PFSK-1 (cell line): ENCODE measurements around the gene TELO2.

Experiments
- REST ChIP-seq, 2 experiments: IDR thresholded peaks; 2 replicates each; pipeline versions ENCODE4 v1.6.1 to v1.8.0; 2011 to 2012; ENCODE audit warnings: low read depth in 2 of 2, low read length in 2 of 2, control low read depth in 1 of 2, inconsistent platforms in 1 of 2, mild to moderate bottlenecking in 1 of 2, moderate library complexity in 1 of 2; ENCODE audit not compliant: insufficient read depth in 1 of 2
- TAF1 ChIP-seq: IDR thresholded peaks from 2 replicates; pipeline ENCODE4 v1.6.1; 2012; ENCODE audit warnings: low read length, control low read depth, borderline replicate concordance; ENCODE audit not compliant: insufficient read depth

- TF ChIP-seq TAF1 (no peak), REST (IDR thresholded peaks at IDR 0.05; ENCODE audit: insufficient read depth in 1 of 2, low read depth in 2 of 2, low read length in 2 of 2) (no peak)
Observed at GRCh38 chr16:1551166-1551565, 58.0 kb downstream of the TELO2 start.
